Stimulated activated CD8-positive, alpha-beta memory T cell treated with anti-CD3 and anti-CD28 coated beads, Interleukin-4, amount 100 ng/mL, for 4 hours (primary cell): ENCODE results near the gene TRAPPC8.
"Not testable (repeated sequence)": the region's sequence is repeated elsewhere in the genome, so short reads cannot be mapped to it uniquely, and the experiment has no call there.

Source experiments
- DNase-seq, 2 donors: peaks; one replicate each; pipeline ENCODE4 v3.0.0-alpha.2; 2020; ENCODE audit warnings: low read depth in 2 of 2, low spot score in 1 of 2

TRAPPC8 gene

DNA sequence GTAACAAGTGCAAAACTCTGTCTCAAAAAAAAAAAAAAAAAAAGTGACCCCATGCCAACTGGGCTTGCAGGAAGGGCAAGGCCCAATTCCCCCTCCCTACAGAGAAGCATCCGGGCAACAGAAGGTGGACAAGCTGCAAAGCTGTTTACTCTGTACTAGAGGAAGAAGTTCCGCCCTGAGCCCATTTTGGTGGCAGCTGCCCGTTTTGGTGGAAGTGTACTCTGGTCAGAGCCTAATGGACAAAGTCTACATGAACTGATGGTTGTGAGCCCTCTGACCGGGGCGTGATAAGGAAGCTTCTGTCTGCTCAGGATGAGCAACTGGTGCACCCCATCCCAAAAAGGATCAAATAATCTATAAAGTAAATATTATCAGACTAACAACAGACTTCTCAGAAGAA lies 65.0 kb downstream of the TRAPPC8 start:
- no peak for DNase-seq

DNA sequence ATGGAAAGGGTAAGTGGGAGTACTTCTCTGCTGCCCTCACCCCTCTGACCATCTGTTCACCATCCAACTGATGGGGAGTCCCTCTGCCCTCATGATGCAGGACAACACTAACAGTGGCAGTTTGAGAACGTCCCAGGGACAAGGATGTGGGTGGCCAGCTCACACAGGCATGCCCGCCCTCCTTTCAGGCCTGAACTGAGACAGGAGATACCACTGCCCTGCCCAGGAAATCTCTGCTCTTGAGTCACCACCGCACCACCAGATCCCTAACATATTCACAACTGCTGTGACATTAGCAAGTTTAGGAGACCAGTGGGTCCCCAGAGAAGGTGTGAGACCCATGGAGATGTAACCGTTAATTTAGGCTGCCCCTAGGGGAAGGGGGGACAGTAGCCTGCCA lies 66.2 kb downstream of the TRAPPC8 start:
- DNase-seq = no peak

DNA sequence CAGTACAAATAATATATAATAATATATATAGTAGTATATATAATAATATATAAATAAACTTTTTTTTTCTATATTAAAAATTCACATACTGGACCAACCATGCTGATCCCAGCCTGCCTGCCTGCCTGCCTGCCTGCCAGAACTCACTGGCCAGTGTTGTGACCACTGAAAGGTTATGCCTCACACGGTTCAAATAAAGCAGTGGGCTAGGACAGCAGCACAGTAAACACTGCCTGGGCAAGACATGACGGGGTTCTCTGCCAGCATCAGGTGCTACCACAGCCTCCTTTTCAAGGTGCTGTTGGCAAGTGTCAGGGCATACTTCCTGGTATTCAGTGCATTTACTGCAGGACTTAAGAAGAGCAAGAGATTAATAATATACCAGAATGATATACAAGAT lies 67.6 kb downstream of the TRAPPC8 start:
- DNase-seq = no peak

DNA sequence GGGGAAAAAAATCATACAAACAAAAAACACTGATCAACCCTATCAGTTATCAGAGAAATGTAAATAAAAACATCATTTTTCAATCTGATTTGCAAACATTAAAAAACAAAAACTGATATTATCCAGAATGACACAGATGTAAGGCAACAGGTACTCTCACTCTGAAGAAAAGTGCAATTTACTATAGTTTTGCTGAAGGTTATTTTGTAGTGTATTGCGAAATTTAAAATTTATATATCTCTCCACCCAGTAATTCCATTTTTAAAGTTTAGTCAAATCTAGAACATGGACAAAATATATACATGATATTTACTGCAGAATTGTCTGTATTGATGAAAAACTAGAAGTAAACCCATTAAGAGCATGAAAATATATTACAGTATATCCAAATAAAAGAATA lies 79.8 kb downstream of the TRAPPC8 start:
- no peak for DNase-seq

DNA sequence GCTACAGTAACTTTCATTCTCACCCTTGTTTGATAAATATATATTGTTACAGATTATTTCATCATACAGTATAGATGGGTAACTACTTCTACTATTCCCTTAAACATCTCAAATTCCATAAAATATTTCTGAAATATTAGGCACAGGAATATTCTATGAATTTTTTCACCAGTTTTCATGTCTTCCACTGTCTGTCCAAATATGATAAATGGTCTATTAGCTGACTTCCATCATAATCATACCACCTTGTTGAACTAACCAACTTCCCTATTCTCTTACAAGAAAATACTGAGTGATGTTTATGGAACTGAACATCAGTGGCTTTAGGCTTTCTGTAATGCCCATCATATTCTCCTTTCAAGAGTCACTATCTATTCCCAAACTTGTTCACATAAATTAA lies 82.4 kb downstream of the TRAPPC8 start:
- DNase-seq = no peak

DNA sequence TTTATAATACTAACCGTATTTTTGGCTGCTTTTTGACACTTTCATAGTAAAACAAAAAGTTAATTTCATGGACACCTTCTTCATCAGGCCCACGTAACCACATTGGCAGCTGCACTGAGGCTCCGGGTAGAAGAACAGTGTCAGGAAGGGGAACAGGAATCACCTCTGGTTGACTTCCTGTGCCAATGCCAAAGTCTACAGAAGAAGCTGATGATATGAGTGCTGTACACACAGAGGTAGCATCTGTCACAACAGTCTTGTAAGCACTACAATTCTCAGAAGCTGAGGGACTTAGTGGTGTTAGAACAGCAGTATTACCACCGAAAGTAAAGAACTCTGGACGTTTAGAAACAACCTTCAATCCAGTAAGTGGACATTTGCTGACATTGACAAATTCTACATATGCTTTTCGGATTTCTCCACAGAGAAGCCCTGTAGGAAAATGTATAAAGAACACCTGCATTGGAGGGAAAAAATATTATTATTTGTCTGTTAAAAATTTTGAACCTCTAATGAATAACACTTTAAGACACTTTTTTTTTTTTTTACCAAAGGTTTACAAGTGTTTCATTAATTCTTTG lies 85.3 kb downstream of the TRAPPC8 start:
- no peak for DNase-seq

DNA sequence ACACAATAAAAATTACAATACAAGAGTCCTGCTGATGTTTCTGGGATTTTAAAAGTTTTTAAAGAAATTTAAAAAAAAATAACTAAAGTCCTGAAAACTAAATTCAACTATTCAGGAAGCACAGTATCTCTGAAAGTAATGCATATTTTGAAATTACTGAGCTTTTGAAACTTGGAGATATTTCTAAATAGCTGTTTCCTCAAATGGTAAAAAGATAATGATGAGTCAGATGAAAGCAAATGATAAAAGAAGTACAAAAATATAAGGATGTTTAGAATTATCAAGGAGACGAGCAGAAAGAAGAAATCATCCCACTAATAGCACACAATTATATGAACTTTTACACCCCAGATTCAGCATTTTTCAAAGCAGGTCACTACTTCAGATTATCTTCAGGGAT lies 92.1 kb downstream of the TRAPPC8 start:
- no peak for DNase-seq

DNA sequence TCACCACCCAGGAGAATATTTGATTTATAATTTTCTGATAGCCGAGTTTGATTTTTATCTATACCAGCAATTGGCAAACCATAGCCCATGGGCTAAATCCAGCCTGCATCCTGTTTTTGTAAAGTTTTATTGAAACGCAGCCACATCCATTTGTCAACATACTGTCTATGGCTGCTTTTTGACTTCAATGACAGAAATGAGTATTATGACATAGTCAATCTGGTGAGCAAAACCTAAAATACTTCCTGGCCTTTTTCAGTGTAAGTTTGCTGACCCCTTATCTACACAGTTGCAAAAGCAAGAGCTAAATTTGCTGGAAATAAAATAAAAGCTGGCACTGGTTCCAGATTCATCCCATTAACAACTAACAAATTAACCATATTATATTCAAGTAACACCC lies 102.4 kb downstream of the TRAPPC8 start:
- no peak for DNase-seq

DNA sequence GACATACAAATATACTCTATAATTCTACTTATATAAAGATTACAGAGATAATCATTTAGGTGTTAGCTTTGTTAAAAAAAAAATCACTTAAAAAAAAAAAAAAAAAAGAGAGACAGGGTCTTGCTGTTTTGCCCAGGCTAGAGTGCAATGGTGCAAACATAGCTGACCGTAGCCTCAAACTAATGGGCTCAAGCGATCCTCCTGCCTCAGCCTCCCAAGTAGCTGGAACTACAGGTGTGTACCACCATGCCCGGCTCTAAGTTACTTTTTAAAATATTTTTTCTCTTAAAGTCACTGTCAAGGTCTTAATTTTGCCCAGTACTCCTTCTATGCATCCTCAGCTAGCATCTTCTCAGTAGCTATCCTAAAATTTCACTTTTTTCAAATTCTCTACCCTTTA lies 105.0 kb downstream of the TRAPPC8 start:
- DNase-seq = no peak

DNA sequence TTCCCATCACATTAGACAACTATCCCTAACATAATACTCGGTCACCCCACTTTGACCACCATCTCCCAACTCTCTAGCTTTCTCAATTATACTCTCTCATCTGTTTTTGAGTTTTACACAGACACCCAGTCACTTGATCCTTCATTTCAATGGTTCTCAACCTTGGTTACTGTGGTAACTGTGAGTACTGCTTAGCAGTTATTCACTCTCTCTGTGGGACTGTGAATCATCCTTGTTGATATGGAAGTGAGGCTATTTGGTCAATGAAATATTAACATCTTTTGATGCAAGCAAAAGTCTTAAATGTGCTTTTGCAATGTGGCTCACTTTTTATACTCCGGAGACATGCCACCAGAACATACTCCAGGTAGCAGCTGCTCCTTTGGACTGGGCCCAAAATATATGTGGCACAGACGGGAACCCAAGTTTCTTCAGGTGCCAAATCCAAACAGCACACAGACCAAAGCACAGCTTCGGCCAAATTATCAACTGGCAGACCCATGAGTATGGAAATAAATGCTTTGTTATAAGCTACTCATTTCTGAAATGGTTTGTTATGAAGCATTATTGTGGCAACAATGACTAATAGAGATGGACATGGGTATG lies 107.3 kb downstream of the TRAPPC8 start:
- no peak for DNase-seq

DNA sequence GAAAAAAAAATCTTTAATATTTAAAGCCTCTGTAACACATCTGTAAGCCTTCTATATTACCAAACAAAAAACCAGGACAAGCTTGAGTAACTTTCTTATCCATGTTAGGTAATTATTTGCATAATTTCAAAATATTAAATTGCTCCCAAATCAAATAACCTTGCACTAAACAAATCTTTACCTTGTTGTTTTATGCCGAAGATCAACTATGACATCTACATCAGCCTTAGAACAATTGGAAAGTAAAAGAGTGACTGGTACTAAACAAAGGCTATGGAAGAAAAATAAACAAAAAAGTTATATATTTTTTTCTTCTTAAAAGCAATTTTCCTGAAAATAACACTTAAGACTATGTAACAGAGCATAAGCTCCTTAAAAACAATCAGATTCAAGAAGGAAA lies 111.0 kb downstream of the TRAPPC8 start:
- DNase-seq = no peak

DNA sequence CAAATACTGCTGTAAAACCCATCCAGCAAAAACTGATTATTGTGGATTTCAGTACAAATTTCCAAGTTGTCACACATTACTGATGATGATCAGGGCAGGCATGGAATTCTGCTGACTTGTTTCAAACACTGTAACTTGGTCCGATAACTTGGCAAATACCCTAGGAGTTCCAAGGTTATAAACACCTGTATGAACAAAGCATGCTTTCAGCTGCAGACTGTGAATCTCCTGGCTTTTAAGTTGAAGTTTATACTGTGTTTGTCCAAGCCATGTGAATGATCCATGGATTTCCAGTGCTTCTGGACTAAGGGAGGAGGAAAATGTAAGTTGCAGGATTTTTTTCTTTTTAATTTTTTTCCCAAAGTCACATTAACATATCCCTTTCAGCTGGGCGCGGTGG lies 112.2 kb downstream of the TRAPPC8 start:
- DNase-seq = no peak

DNA sequence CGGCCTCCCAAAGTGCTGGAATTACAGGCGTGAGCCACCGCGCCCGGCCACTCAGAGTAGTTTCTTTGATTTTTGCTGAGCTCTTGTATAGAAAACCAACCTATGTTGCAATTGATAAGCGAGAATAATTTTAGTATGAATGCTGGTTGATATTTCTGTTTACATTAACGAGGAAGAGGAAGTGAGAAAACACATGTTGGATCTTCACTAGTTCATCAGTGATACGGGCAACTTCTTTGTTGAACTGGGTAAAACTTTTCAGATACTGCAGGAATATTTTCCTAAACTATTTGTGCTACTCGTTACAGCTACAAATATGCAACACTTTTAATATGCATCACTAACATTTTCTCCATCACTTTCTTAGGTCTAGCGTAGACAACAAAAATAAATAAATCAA lies 114.3 kb downstream of the TRAPPC8 start:
- DNase-seq = no peak

DNA sequence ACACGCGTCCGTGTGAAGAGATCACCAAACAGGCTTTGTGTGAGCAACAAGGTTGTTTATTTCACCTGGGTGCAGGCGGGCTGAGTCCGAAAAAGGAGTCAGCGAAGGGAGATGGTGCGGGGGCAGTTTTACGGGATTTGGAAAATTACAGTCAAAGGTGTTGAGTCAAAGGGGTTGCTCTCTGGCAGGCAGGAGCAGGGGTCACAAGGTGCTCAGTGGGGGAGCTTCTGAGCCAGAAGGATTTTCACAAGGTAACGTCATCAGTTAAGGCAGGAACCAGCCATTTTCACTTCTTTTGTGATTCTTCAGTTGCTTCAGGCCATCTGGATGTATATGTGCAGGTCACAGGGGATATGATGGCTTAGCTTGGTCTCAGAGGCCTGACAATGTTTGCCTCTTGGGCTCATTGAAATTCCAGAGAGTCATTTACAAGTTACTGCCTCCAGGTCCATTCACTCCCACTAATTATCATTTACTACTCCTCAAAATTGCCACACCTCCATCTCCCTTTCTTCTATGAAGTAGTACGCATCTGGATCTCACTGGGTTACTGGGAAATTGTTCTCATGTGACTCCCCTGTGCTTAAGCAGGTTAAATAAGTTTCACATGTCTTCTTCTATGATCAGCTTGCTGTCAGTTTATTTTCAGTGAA lies 116.1 kb downstream of the TRAPPC8 start:
- not testable (repeated sequence) for DNase-seq

DNA sequence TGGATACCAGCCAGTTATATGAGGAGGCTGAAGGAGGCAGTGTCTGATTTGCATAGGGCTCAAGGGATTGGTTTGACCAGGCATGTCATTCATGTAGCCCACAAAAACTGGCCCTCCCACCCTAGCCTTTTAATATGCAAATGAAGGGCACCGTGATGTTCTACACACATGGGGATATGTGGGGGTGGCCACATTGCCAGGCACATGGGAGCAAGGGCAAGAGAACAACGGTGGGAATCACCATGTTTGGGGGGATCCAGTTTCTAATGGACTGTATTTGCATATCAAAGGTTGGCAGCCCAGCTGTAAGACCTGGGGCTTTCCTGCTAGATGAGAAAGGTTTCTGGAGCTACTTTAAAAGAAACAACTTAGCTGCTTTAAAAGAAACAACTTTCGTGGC lies 117.2 kb downstream of the TRAPPC8 start:
- no peak for DNase-seq

DNA sequence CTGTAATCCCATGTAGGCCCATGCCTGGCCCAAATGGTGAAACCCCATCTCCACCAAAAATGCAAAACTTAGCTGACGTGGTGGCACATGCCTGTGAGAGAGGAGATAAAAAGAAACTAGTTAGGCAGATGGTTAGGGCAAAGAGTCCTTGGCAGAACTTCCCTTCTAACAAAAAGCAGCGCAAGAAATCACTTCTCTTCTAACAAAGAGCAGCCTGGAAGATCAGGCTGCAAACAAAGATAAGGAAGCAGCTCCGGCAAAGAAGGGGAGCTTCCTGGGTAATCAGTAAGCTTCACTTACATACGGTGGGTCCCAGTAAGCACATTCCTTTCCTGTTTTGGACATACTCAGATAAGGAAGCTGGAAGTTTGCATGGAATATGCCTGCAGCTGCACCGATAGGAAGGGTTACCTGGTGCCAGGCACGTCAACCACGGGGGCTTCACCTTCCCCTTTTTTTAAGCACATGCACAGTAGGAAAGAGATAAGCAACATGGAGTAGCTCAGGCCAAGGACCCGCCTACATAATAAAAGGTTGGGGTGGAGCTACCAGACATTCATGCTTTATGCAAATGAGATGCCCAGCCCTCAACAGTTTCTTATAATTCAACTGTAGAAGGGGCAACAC lies 121.3 kb downstream of the TRAPPC8 start:
- no peak for DNase-seq

DNA sequence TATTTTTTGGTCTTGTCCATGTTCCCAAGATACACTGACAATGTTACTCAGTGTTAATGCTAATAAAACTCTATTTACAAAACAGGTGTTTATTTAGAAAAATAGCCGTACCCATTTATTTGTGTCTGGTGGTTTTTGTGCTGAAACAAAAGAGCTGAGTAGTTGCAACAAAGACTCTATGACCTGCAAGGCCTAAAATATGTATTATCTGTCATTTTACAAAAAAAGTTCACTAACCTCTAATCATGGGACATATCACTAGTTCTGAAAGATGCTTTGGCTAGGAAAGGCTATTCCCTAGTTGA lies 123.1 kb downstream of the TRAPPC8 start:
- no peak for DNase-seq

DNA sequence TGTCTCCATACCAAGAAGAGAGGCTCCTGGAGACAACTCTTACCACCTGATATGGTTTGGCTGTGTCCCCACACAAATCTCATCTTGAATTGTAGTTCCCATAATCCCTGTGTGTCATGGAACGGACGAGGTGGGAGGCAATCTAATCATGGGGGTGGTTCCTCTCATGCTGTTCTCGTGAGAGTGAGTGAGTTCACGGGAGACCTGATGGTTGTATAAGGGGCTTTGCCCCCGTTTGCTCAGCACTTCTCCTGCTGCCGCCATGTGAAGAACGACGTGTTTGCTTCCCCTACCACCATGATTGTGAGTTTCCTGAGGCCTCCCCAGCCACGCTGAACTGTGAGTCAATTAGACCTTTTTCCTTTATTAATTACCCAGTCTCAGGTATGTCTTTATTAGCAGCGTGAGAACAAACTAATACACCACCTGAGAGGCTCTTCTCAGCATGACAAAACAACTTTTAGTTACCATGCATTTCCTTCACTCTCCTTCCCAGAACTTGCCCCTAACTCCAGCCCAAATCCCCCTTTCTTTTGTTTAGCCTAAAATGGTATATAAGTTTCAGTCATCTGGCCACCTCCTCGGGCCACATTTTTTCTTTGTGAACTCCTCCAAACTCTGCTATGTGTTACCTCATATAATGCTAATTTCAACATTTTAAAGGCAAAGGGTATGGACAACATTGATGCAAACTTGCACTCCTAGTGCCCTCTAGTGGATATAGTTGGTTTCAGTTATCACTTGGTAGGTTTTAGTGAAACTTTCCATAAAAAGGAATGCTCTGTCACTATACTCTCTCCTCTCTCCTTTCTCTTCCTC lies 123.6 kb downstream of the TRAPPC8 start:
- no peak for DNase-seq

DNA sequence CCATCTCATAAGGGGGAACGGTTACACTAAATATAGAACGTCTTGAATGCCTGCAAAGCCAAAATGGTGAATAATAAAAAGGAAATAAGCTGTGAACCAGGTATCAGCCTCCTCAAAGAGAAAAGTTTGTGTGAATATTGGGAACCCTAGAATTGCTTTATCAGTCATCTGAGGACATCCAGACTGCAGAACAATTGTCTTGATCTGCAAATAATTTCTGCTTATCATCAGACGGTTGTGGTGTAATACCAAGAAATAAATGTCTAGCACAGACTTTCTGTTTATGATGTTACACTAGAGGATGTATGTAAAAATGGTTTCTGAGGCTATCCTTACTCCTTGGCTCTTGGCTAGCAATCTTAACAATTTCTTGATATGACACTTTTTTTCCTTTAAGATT lies 128.8 kb downstream of the TRAPPC8 start:
- no peak for DNase-seq

DNA sequence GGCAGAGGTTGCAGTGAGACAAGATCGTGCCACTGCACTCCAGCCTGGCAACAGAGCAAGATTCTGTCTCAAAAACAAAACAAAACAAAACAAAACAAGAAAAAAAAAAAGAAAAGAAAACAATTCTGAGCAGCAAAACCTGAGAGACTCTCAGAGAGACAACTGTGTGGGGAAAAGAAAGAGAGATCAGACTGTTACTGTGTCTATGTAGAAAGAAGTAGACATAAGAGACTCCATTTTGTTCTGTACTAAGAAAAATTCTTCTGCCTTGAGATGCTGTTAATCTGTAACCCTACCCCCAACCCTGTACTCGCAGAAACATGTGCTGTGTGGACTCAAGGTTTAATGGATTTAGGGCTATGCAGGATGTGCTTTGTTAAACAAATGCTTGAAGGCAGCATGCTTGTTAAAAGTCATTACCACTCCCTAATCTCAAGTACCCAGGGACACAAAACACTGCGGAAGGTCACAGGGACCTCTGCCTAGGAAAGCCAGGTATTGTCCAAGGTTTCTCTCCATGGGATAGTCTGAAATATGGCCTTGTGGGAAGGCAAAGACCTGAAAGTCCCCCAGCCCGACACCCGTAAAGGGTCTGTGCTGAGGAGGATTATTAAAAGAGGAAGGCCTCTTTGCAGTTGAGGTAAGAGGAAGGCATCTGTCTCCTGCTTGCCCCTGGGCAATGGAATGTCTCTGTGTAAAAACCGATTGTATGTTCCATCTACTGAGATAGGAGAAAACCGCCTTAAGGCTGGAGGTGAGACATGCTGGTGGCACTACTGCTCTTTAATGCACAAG lies 132.4 kb downstream of the TRAPPC8 start:
- not testable (repeated sequence) for DNase-seq

DNA sequence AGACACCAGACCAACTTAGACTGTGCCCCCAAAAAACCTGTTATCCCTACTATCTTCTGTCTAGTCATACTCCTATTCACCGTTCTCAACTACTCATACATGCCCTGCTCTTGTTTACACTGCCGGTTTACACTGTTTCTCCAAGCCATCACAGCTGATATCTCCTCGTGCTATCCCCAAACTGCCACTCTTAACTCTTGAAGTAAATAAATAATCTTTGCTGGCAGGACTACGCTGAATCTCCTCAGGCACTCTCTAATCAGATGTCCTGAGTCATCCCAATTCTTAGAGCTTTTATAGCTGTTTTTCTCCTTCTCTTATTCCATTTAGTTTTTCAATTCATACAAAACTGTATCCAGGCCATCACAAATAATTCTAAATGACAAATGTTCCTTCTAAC lies 133.9 kb downstream of the TRAPPC8 start:
- not testable (repeated sequence) for DNase-seq
